Measurements from ENCODE around the gene SHLD1.

GRCh38 chr20:5753814-5754213 is 3.6 kb downstream of the SHLD1 start:
- TF ChIP-seq POLR2AphosphoS5 (IDR thresholded peaks at IDR 0.05; ENCODE audit: low read depth, low read length) = no peak
- TF ChIP-seq CTCF (IDR thresholded peaks at IDR 0.05 in 2 of 3, conservative IDR thresholded peaks at IDR 0.05 in 1 of 3; ENCODE audit: borderline replicate concordance in 1 of 3, insufficient read depth in 1 of 3, low read depth in 2 of 3, low read length in 2 of 3) = no peak
- TF ChIP-seq EGR1 (IDR thresholded peaks at IDR 0.05; ENCODE audit: low read depth) = no peak
- TF ChIP-seq POLR2A (IDR thresholded peaks at IDR 0.05; ENCODE audit: borderline replicate concordance, extremely low read depth, insufficient read depth, insufficient read length) = no peak
- no peak for TF ChIP-seq TCF7L2 (IDR thresholded peaks at IDR 0.05; ENCODE audit: borderline replicate concordance, extremely low read depth, insufficient read depth, insufficient read length)
- no peak for TF ChIP-seq EZH2 (IDR thresholded peaks at IDR 0.05)
- no peak for TF ChIP-seq ELF1 (IDR thresholded peaks at IDR 0.05; ENCODE audit: borderline replicate concordance, low read depth)
- TF ChIP-seq YY1 (IDR thresholded peaks at IDR 0.05; ENCODE audit: extremely low read depth, insufficient replicate concordance, low read depth, low read length) = no peak
- no peak for TF ChIP-seq SP1 (IDR thresholded peaks at IDR 0.05; ENCODE audit: low read depth)
- TF ChIP-seq REST (IDR thresholded peaks at IDR 0.05; ENCODE audit: low read depth) = no peak
- no peak for TF ChIP-seq EZH2phosphoT487 (IDR thresholded peaks at IDR 0.05; ENCODE audit: borderline replicate concordance)
- TF ChIP-seq ZNF274 (IDR thresholded peaks at IDR 0.05; ENCODE audit: low read depth, low read length) = no peak

All from HCT116 (cell line).